OCI-LY3 (cell line): ENCODE measurements around the gene DBNDD1.

Experiments used
- EZH2phosphoT487 ChIP-seq: fragments of 200-600 bp; shearing (Covaris generic); IDR thresholded peaks from 2 replicates; pipeline ENCODE4 v1.6.1; 2018; ENCODE audit warnings: antibody characterized with exemption, mixed run types, low read depth
- TF ChIP-seq, protein P1 (sequence below): fragments of 200-600, 300-600 bp; sonication (generic); IDR thresholded peaks from 2 replicates; pipeline ENCODE4 v1.5.1; 2014; ENCODE audit warnings: antibody characterized with exemption, low read length, low read depth

DNA sequence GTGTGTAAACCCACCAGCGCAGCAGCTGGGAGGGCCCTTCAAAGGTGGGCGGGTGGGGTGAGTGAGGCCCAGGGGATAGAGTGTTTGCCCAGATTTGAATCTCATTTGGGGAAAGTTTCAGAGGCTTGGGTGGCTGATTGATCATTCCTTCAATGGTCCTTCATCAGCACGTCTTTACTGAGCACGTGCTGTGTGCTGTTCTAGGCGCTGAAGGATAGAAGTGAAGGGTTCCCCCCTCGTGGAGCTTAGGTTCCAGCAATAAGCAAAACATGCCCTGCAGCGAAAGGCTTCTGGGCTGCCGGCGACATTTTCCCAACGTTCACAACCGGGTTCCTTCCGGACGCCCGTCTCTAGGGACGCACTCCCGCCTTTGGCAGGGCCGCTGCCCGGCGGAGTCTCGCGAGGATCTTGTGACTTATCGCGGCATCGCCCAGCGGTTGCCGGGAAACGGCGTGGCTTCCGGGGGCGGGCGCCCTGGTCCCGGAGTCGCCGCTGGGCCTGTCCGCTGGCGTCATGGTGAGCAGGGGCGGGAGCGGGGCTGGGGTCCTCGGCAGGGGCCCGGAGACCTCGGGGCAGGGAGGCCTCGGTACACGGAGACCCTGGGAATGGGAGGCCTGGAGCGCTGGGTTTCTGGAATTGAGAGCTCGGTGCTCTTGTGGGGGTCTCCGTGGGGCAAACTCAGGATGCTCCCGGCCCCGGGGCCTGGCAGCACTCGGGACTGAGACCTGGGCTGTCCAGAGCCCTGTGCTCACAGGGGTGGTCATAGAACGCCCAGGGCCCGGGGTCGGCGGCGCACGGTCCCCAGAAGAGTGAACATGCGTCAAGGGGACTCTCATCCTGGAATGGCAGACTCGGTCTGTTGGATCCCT, 3.2 kb upstream of the DBNDD1 start:
- TF ChIP-seq, protein P1, sequence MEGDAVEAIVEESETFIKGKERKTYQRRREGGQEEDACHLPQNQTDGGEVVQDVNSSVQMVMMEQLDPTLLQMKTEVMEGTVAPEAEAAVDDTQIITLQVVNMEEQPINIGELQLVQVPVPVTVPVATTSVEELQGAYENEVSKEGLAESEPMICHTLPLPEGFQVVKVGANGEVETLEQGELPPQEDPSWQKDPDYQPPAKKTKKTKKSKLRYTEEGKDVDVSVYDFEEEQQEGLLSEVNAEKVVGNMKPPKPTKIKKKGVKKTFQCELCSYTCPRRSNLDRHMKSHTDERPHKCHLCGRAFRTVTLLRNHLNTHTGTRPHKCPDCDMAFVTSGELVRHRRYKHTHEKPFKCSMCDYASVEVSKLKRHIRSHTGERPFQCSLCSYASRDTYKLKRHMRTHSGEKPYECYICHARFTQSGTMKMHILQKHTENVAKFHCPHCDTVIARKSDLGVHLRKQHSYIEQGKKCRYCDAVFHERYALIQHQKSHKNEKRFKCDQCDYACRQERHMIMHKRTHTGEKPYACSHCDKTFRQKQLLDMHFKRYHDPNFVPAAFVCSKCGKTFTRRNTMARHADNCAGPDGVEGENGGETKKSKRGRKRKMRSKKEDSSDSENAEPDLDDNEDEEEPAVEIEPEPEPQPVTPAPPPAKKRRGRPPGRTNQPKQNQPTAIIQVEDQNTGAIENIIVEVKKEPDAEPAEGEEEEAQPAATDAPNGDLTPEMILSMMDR = no peak
- TF ChIP-seq EZH2phosphoT487 = no peak
